ENCODE data around the gene PAK4. TPM values are rescaled to one million over a fixed set of nuclear protein-coding genes. Genes with fewer than 3 reads are reported as not detected.

PAK4 gene
- total RNA-seq = 10 to 100 TPM; 13.1 to 21.3 TPM

GRCh38 chr19:39125554-39126311, at the start of gene PAK4:
PAK4 (plus strand) TSS chr19:39125786; CDS start chr19:39169554, 43,768 bp downstream.

GRCh38 chr19:39083983-39084731, 41.4 kb upstream of the PAK4 start, which contains the start of gene ACP7:
ACP7 (plus strand) TSS chr19:39084368; CDS start chr19:39085270, 902 bp downstream.

GRCh38 chr19:39196860-39197562, 71.4 kb downstream of the PAK4 start, which contains the start of gene NCCRP1:
NCCRP1 (plus strand) TSS chr19:39196964; CDS start chr19:39196983, 19 bp downstream.

GRCh38 chr19:39203372-39204341, 78.1 kb downstream of the PAK4 start, which contains the start of gene SYCN:
SYCN (minus strand) TSS chr19:39204263; CDS start chr19:39204254, 9 bp downstream.

Other genes with a start within 250 kb of the PAK4 start
- 1 to 10 TPM; 3.4 to 6.0 TPM for gene RINL, start 247.5 kb upstream of the PAK4 start, total RNA-seq
- gene SIRT2, start 226.2 kb upstream of the PAK4 start, total RNA-seq = 10 to 100 TPM; 65.6 to 98.4 TPM
- 10 to 100 TPM; 14.8 to 22.0 TPM for gene NFKBIB, start 225.8 kb upstream of the PAK4 start, total RNA-seq
- not detected for gene CCER2, start 213.6 kb upstream of the PAK4 start, total RNA-seq
- gene SARS2, start 195.0 kb upstream of the PAK4 start, total RNA-seq = 10 to 100 TPM; 29.3 to 34.0 TPM
- gene MRPS12, start 194.8 kb upstream of the PAK4 start, total RNA-seq = 10 to 100 TPM; 33.0 to 76.3 TPM
- 10 to 100 TPM; 26.0 to 26.8 TPM for gene FBXO17, start 150.0 kb upstream of the PAK4 start, total RNA-seq
- gene FBXO27, start 93.2 kb upstream of the PAK4 start, total RNA-seq = 1 to 10 TPM; 3.8 to 4.0 TPM
- 10 to 100 TPM in 1 of 2 donors, 1 to 10 TPM in 1; 2.1 to 14.3 TPM for gene ACP7, start 41.4 kb upstream of the PAK4 start, total RNA-seq
- gene NCCRP1, start 71.2 kb downstream of the PAK4 start, total RNA-seq = 10 to 100 TPM in 1 of 2 donors, 1 to 10 TPM in 1; 1.3 to 12.4 TPM
- gene SYCN, start 78.5 kb downstream of the PAK4 start, total RNA-seq = not detected
- gene IFNL3, start 119.2 kb downstream of the PAK4 start, total RNA-seq = not detected
- not detected for gene IFNL4, start 123.1 kb downstream of the PAK4 start, total RNA-seq
- not detected for gene IFNL2, start 142.6 kb downstream of the PAK4 start, total RNA-seq
- gene IFNL1, start 170.6 kb downstream of the PAK4 start, total RNA-seq = not detected
- under 1 TPM; 0.34 to 0.67 TPM for gene LRFN1, start 195.1 kb downstream of the PAK4 start, total RNA-seq
- 1 to 10 TPM in 1 of 2 donors, not detected in 1; 1.0 TPM for gene GMFG, start 210.3 kb downstream of the PAK4 start, total RNA-seq
- 10 to 100 TPM; 53.9 to 58.2 TPM for gene SAMD4B, start 216.6 kb downstream of the PAK4 start, total RNA-seq

Measured in melanocyte of skin (primary cell).